Measurements from ENCODE around the gene RALGAPA2.

- TF ChIP-seq CTCF (IDR thresholded peaks at IDR 0.05) (no peak), POLR2A (IDR thresholded peaks at IDR 0.05) (no peak)
Observed at GRCh38 chr20:20440886-20441658, 271.4 kb downstream of the RALGAPA2 start.

Measured in Peyer's patch (tissue), 4 donors.